HG03520 (cell line): ENCODE results near the gene PPP4C.
"Not testable (repeated sequence)": the region's sequence is repeated elsewhere in the genome, so short reads cannot be mapped to it uniquely, and the experiment has no call there.

ENCODE experiments used
- ATAC-seq: cut with Tn5 transposase; IDR thresholded peaks from one replicate; pipeline ENCODE4 v1.9.1; 2021; ENCODE audit warnings: mild to moderate bottlenecking, moderate library complexity; ENCODE audit not compliant: unreplicated experiment

PPP4C gene

GRCh38 chr16:30122604-30123160 is 46.9 kb downstream of the PPP4C start:
- ATAC-seq = no peak

GRCh38 chr16:30124985-30125379 is 49.2 kb downstream of the PPP4C start:
- no peak for ATAC-seq

GRCh38 chr16:30125690-30126089 is 49.9 kb downstream of the PPP4C start:
- not testable (repeated sequence) for ATAC-seq

GRCh38 chr16:30127993-30128392 is 52.2 kb downstream of the PPP4C start:
- ATAC-seq = no peak

GRCh38 chr16:30131869-30132475 is 56.2 kb downstream of the PPP4C start:
- no peak for ATAC-seq

- ATAC-seq = no peak
Observed at GRCh38 chr16:30132591-30132990, 56.8 kb downstream of the PPP4C start.
